HG02884 (cell line): ENCODE results near the gene IRF5.
"Not testable (repeated sequence)": the region's sequence is repeated elsewhere in the genome, so short reads cannot be mapped to it uniquely, and the experiment has no call there.

Experiments
- ATAC-seq: cut with Tn5 transposase; IDR thresholded peaks from one replicate; pipeline ENCODE4 v1.9.1; 2021; ENCODE audit warnings: mild to moderate bottlenecking, moderate library complexity; ENCODE audit not compliant: unreplicated experiment

IRF5 gene

DNA sequence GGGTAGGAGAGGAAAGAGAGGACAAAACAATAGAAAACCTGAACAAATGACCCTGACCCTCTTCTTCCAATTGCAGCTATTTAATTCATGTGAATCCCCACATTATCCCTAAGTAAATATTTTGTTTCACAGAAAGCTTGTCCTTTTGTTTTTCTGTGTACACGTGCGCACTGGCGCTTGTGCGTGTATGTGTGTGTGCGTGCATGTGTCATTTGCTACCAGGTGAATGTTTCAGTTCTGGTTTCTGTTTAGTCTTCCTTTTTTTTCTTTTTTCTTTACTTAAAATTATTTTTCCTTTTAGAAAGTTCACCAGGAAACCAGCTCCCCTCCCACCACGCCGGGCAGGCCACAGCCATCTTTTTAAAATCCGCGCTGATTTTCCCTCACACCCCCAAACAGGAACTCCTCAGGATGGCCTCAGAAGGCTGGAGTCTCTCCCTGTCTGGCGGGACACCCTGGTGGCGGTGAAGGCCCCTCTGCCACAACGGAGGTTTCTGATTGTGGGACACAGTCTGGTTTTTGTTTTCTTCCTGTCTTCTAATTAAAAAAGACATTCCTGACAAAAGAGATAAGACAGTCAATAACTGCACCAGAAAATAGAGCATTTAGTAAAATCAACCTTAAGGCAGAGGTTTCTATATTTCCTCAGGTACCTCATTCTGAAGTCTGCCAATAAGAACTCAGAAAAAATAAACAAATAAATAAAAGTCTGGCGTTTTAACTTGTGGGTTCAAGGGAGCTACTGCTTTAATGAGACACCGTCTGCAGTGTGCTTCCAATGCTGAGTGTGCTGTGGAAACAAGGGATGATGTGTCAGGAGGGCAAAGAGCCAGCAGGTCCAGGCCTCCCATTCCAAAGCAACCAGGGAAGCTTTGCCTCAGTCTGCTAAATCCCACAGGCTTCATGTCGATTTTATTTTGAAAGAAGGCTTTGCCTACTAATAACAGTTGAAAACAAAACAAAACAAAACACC is 17.4 kb downstream of the IRF5 start:
- no peak for ATAC-seq

DNA sequence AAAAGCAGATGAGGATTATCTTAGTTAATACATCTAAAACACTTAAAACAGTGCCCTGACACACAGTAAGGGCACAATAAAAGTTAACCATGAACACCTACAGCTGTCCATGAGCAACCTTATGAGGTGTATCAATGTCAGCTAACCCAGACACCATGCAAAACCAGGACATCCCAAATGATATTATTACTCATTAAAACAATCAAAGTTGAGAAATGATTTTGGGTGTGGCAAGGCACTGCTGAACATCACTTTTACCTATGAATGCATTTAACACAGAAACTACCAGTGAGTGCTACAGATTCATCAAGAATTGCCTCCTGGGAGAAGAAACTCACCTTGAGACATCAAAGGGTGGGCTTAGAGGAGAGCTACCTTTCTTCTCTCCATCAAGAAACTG is 18.3 kb downstream of the IRF5 start:
- no peak for ATAC-seq

DNA sequence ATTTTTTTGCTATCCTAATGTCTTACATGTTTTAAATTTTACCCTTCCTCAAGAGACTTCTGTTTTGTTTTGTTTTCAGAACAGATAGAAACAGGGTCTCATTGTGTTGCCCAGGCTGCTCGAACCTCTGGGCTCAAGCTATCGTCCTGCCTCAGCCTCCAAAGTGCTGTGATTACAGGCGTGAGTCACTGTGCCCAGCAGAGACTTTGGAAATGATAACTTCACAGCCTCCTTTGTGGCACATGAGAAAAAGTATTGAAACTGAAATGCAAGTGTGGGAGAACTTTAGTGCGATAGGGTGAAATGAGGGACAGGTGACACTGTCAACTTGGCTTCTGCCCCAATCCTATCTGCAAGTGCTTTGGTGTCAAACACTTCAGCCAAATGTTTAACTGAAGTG is 21.6 kb downstream of the IRF5 start:
- ATAC-seq = no peak

DNA sequence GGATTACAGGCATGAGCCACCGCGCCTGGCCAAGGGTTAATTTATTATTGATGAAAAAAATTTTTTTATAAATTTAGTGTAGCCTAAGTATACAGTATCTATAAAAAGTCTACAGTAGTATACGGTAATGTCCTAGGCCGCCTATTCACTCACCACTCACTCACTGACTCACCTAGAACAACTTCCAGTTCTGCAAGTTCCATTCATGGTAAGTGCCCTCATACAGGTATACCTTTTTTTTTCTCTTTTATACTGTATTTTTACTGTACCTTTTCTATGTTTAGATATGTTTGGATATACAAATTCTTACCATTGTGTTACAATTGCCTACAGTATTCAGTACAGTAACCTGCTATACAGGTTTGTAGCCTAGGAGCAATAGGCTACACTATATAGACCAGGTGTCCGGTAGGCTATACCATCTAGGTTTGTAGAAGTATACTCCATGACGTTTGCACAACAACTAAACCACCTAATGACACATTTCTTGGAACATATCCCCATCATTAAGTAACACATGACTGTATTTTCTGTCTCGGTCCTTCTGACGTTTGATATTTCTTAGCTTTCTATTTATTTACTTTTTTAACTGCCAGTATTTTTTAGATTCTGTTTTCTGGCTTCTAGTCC is 23.4 kb downstream of the IRF5 start:
- ATAC-seq = no peak

DNA sequence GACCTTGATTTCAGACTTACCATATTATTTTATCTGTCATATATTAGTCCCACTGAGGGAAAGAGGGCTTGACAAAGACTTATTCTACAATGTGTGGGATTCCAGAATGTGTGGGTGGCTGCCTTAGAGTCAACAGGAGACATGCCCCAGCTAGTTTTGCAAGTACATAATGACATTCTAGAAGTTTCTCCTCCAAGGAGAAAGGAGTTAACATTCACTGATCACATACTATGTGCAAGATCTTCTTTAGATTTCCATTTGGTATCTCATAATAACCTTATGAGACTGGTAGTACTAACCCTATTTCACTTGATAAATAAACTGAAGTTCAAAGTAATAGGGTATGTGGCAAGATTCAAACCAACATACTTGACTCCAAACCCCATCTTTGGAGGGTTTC is 25.2 kb downstream of the IRF5 start:
- ATAC-seq = peak; percentile 30

DNA sequence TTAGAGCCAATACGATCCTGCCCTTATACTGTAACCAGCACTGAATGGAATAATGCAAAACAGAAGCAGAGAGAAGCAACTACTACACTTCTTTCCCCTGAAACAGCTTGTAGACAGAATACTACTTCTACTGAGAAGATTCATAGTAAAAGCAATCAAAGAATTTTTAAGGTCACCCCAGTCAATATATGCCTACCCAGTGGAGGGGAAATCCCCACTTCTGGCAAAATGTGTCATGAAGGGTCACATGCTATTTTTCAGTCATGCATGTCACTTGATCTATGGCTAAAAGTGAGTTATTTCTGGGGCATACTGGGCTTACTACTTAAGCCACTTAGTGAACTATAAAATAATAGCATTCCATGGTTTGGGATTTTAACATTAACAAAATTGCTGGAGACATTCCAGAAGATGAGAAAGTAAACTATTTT is 25.6 kb downstream of the IRF5 start:
- ATAC-seq = peak; percentile 85

DNA sequence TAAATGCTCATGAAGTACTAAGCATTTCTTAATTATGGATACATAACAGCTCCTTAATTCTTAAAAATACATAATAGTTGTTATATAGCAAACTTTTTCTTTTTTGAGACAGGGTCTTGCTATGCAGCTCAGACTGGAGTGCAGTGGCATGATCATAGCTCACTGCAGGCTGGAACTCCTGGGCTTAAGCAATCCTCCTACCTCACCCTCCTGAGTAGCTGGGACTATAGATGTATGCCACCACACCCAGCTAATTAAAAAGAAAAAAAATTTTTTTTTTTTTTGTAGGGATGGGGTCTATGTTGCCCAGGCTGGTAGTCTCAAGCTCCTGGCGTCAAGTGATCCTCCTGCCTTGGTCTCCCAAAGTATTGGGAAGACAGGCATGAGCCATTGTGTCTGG is 30.9 kb downstream of the IRF5 start:
- no peak for ATAC-seq

DNA sequence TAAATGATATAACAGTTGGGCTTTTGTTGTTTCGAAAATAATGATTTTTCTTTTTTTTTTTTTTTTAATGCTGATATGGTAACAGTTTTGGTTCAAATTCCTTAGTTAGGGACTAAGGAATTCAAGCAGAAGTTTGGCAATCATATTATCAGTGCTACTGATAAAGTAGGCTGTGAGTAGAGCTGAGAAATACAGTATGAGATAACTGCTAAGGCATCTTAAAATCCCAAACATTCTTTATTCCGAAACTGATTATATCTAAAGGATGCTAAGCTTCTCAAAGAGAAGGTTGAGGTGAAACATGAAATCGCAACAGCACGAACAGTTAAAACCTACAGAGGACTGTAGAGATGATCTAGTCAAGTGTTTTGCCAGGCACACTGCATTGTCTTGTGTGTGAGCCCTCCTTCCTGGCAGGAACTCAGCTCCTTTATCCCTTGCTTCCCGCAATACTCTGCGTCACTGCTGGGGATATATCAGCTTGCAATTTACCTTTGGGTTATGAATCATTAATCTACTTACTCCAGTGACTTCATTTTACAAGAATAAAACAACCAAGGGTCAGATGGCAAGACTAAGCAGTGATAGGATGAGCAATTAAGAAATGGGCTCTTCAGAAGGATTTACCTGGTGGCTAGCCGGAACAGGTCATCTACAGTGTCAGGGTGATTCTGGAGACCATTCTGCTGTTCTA is 36.7 kb downstream of the IRF5 start:
- ATAC-seq = no peak

DNA sequence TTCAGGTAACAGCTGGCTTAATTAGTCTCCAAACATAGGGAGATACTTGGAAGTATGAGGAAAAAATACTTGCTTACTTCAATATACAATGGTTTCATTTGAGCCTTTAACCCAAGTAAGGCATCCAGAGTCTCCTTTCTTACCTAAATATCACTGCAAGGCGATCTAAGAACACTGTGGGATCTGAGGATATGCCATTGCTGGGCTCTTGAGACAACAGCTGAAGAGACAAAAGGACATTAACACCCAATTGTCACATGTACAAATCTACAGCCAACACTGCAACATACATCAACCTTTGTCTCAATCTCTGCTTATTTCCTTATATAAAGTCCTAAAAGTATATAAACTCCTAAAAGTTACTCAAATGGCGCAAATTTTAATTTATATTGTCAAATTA is 44.4 kb downstream of the IRF5 start:
- ATAC-seq = no peak

DNA sequence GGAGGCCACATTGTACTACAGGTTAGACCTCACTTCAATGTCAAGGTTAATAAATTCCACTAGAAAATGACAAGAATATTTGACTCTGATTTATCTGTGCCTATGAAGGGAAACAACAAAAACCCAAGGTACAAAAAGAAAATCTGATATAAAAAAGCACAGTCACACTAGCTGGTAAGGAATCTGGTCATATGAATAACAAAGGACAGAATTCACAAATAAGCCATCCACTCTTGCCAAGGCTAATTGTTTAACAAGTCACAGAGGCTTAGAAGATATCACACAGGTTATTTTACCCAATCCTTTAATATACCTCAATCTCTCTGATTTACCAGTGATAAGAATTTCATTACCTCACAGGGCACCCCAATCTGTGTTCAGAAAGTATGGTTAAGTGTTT is 47.9 kb downstream of the IRF5 start:
- ATAC-seq = no peak

DNA sequence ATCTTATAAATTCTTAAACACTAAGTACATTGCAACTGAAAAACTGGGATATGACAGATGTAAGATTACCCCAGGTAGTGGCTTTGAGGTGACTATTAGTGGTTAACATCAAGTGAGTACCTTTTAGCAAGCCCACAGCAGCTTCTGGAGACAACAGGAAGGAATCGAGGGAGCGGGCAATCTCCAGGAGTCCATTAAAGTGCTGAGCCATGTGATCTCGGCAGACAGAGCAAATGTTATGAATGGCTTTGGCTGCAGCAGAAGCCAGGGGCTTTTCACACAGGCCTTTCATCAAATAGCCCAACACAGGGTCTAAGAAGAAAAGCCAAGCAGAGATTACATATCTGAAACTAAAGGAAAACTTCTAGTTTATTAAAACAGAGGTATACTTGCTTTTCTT is 48.9 kb downstream of the IRF5 start:
- no peak for ATAC-seq

DNA sequence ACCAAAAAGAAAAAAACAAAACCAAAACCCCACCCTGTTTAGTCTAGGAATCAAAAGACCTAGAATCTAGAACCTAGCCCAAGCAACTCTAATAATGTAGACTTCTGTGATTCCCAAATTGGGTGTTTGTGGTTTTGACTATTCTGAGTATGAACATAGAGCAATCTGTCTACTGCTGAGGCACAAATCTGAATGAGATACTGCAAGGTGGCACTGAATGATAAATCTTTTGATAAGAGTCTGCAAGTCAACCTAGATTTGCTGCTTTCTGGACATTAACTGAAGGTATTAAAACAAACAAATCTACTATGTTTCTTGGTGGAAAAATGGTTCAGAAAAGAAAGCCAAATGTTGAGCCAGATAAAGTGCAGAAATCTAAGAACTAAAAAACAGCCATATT is 50.6 kb downstream of the IRF5 start:
- no peak for ATAC-seq

DNA sequence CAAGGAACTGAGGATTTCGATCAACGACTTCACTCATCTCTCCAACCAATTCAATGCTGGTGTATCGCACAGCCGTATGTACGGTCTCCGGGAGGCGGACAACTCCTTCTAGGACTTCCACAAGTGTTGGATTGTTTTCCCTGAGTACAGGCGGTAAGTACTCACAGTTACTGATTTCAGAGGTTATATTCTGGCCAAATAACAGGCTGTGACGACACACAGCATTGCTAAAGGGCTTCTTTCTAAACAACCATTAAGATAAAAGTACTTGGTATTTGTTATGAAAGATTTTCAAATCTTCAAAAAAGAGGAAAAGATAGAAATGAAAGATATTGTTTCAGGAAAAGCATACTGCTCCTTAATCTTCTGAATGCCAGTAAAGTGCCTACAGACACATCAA is 52.2 kb downstream of the IRF5 start:
- no peak for ATAC-seq

DNA sequence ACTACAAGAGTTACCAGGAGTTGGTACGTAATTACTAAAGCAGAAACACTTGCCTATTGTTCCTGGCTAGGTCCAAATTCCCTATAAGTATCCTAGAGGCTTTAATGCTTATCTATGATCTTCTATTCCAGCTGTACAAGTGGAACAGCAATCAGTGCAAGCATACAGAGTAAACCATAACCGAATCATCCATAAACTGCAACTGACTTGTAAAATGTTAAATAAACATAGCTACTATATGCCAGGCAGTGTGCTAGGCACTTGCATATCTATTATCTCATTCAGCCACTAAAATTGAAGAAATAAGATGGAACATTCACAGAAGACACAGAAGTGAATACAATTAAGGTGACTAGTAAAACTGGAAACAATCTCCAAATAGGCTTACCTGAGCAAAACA is 55.7 kb downstream of the IRF5 start:
- no peak for ATAC-seq

DNA sequence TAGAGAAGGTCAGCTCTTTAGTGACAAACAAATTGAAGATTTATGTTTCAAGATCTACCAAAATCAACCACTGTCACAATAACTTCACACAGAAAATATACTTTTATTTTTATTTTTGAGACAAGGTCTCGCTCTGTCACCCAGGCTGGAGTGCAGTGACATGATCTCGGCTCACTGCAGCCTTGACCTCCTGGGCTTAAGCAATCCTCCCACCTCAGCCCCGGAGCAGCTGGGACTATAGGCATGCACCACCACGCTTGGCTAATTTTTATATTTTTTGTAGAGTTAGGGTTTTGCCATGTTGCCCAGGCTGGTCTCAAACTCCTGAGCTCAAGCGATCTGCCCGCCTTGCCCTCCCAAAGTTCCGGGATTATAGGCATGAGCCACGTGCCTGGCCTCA is 56.8 kb downstream of the IRF5 start:
- not testable (repeated sequence) for ATAC-seq

DNA sequence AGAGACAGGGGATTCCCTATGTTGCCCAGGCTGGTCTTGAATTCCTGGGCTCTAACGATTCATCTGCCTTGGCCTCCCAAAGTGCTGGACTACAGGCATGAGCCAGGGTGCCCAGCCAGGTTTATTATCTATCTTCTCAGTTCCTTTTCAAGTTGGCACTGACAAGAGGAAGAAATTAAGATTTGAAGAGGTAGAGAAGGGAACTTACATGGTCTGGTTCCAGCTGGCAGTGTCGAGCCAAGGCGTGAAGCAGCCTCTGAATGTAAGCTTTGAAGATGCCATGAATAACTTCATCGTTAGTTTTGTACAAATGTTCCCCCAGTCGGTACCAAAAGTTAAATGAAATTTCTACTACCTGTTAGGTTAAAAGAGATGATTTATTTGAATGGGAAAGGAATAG is 59.5 kb downstream of the IRF5 start:
- ATAC-seq = no peak
